ENCODE results near the gene GPX8.
A peak's percentile ranks its signal among the peaks of the same experiment; 100 is the strongest.

Gene GPX8

DNA sequence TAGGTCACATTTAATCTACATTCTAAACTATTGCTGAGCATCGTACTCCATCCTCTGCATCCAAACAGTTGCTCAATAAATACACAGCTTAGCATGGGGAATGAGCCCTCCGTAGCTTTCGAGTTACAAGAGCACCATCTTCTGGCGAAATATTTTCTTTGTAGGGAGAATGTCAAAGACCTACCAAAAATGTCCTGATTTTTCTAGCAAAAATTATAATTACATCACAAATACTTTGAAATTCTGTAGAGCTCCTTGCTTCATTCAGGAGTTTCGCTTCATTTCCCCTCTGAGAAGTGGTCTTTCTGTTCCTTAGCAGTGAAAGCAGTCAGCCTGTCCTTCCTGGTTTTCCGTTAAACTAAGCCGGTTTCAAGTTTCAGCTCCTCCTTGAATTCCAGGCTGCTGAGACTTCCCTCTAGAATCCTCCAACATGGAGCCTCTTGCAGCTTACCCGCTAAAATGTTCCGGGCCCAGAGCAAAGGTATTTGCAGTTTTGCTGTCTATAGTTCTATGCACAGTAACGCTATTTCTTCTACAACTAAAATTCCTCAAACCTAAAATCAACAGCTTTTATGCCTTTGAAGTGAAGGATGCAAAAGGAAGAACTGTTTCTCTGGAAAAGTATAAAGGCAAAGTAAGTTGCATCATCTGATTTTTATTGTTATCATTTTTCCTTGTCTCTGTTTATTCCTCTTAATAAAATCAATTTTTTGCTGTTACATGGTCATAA, at the start of gene GPX8:
TSS of gene GPX8 (plus strand) at position 409 of the 730 bp plus-strand sequence. CDS start at position 431, 22 bp downstream.
- no peak for DNase-seq (ENCODE audit: low read depth)

DNA sequence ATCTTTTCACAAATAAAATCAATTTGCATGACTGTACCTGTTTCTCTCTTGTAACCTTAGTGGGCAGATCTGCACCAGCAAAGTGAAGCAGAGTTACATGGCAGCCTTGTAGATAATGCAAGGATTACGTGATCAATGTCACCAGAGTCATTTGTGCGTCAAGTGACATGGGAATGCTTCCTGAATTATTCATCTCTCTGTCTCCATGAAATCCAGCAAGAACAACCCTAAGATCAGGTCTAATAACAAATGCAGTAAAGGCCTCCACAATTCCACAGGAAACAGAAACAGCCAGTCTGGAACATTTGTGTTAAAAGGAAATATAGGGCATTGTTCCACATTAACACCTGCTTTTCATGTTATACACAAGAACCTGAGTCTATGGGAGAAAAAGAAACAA, 49.8 kb upstream of the GPX8 start:
- DNase-seq (ENCODE audit: low read depth): no peak

DNA sequence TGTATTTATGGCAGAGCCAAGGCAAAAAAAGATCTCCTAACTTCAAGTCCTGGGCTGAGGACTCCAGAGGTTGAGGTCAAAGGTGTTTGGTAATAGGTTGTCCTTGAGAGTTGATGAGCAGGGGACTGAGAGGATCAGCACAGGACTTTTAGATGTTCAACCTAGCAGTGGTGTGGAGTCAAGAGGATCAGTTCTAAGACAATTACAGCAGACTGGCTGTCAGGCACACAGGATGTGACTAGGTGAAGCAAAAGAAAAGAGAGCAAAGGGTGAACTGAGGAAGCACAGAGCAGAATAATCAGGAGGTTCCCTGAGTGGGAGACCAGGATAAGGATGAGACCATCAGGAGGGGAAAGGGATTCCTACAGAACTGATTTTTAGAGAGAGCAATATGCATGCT, 46.6 kb upstream of the GPX8 start:
- no peak for DNase-seq (ENCODE audit: low read depth)

DNA sequence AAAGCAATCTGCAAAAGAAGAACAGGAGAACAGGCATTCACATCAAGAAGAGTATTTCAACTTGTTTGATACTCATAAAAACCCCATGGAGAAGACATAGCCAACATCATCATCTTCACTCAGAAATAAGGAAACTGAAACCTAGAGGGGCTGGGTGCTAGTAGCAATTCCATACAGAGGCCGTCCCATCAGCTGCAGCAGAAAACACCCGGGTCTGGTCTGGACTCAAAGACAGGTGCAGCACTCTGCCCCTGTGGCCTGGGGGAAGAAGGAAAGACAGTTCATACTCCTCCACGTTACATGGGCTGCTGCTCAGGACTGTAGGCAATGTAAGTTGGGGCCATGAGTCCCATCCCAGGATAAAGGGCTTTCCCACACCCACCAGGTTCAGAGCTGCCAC, 45.9 kb upstream of the GPX8 start:
- no peak for DNase-seq (ENCODE audit: low read depth)

- no peak for DNase-seq (ENCODE audit: low read depth)
These were observed 36.6 kb upstream of the GPX8 start for GRCh38 chr5:55123365-55123764.

- DNase-seq (ENCODE audit: low read depth): no peak
These were observed 25.8 kb upstream of the GPX8 start for GRCh38 chr5:55134053-55134722.

- DNase-seq (ENCODE audit: low read depth): no peak
These were observed 23.4 kb upstream of the GPX8 start for GRCh38 chr5:55136521-55136920.

DNA sequence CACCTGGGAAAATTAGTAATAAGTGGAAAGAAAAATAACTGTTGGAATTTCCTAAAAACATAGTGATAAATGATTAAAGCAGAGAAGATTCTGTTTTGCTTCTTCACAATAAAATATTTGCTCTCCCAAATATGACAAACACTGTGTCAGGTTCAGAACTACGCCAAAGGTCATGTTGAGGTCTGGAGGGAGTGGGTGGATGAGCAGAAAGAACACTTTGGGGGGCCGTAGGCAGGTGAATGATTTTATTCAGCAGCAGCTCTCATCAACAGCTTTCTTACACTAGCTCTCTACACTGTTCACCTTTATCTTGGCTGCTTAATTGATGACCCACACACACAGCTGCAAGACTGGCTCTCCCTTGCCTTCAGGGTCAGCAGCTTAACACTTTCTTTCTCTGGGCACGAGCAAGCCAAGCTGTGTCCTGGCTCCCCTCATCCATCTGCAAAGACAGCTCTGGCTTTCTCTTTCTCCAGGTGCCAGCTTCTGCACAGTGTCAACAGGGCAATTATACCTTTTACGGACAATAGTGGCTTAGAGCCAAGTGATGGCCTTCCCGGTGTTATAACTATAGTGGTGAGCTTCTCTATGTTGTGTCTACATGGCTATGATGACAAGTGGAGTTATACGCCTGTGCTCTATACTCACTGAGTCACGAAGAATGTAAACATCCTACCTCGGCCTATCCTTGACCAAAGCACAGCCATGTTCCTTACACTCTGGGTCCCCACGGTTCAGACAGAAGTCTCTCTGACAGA, 18.9 kb upstream of the GPX8 start:
- DNase-seq (ENCODE audit: low read depth): no peak

DNA sequence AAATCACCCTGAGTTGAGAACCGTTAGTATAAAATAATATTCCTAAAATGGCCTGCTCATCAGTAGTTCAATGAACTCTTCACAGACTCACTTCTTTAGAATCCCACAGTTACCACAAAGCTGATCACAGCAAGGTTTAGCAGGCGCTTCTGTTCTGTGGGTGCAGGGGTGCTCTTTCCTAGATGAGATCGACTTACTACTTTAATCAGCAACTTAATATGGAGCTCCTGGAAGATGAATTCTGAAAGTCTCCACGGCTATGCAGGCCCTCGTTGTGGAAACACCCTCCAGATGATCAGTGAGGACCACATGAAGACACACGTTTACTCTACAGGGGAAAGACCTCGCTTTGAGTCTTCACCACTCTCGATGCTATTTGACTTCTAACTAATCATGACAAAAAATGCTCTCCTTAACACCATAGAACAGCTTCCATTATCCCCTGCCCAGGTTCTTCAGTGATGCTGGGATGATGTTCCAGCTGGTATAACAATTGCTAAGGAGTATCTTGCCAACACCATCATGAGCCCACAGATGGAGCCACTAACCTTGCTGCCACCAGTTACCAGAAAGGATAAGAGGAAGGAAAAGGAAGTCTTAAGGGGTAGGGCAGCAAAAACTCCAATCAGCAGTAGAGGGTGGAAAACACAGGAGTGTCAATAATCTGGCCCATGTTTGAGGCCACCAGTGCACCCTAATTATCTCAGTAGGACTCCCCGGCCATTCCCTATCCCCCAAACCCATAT, 17.9 kb upstream of the GPX8 start:
- no peak for DNase-seq (ENCODE audit: low read depth)

GRCh38 chr5:55143624-55144023, 16.3 kb upstream of the GPX8 start:
- DNase-seq (ENCODE audit: low read depth): no peak

DNA sequence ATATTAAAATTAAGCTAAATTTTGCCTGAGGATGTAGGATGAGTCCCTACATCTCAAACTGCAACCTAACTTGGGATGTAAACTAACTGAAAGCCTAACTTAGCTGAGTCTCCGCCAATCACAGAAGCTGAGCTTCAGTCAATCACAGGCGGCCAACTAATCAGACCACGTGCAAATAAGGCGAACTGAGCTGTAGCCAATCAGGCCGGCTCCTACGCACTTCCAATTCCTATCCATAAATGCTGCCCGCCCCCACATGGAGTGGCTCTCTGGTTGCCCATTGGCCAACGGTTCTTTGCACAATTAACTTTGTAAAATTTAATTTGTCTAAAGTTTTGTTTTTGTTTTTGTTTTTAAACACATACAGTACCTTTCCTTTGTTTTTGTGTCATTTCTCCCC, 13.9 kb upstream of the GPX8 start:
- DNase-seq (ENCODE audit: low read depth): no peak

DNA sequence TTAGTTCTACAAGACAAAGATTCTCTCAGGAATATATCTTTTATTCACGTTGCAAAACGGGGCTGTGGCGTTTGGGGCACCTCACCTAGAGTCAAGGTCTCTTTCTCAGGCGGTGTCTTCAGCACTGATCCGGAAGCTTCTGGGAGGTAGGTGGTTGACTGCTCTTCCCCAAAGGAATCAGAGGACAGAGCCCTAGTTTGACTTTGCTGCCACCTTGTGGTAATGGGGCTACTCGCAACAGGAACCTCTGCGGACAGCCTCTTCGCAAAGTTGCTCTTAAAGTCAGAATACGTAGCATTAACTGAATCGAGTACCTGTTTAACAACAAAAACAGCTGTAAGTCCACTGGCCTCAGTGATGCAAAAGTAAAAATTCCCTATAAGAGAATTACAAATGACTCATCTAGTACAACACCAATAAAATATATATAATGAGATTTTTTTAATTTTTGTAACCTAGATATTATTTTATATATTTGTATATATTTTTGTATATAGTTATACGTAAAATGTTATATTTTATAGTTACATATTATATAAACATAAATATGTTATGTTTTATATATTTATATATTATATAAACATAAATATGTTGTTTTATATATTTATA, 13.3 kb upstream of the GPX8 start:
- peak; percentile 60 for DNase-seq (ENCODE audit: low read depth)

DNA sequence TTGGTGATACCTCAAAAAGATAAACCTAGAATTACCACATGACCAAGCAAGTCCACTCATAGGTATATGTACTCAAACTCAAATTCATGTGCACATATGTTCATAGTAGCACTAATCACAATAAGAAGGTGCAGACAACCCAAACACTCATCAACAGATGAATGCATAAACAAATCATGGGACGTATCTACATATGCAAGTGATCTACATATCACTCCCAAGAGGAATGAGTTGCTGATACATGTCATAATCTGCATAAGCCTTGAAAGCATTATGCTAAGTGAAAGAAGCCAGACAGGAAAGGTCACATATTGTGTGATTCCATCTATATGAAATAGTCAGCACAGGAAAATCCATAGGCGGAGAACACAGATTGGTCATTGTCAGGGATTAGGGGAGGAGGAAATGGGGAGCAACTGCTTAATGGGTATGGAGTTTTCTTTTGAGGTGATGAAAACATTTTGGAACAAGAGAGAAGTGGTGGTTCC, 10.6 kb upstream of the GPX8 start:
- no peak for DNase-seq (ENCODE audit: low read depth)

GRCh38 chr5:55151923-55152842, 7.8 kb upstream of the GPX8 start:
- DNase-seq (ENCODE audit: low read depth): no peak

DNA sequence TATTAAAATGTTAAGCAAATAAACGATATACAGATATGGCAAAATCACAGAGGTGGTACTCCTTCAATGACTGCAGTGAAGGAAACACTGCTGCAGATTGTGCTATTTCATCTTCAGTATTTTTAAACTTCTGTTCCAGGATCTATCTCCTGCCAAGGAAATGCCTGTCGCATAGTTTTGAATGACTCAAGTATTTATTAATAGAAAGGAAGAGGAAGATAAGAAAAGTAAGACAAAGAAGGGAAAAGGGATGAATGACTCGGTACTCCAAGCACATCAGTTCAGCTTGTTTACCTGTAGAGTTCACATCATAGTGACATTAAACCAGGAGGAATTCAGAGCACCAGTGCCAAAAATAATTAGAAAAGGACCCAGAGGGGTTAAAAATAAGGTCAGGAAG, 5.1 kb upstream of the GPX8 start:
- no peak for DNase-seq (ENCODE audit: low read depth)

DNA sequence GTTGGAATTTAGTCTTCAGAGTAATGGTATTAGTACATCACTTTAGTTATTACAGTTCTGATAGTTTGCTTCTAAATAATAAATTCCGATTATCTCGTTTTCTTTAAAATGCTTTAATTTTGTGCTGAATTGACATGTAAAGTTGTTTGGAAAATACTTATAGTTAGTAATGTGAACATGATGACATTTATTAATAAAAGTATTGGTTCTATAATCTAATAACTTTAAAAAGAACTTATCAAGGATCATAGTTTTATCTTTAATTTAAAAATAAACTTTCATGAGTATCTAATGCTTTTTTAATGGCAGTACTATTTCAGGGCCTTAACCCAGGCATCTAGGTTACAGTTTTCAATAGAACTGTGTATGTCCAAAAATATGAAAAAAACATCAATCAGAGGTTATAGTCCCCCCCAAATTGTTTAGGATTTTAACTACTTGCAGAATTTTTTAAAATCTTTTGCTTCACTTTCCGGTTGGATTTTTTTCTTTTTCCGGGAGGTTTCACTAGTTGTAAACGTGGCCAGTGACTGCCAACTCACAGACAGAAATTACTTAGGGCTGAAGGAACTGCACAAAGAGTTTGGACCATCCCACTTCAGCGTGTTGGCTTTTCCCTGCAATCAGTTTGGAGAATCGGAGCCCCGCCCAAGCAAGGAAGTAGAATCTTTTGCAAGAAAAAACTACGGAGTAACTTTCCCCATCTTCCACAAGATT, 680 bp downstream of the GPX8 start:
- no peak for DNase-seq (ENCODE audit: low read depth)

DNA sequence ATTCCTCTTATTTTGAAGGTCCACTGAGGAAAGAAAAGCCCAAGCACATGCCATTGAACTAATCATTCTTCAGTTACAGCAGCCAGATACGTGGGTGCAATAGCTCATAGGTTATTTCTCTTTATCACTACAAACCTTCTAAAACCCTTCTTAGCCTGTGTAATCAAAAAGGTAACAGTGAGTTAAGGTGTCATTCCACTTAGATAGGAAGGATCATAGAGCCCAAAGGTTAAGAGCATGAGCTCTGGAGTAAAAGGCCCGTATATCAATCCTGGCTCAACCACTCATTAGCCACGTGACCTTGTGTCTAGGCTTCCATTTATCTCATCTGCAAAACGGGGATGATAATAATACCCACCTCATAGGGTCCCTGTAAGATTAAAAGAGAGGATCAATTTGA, 2.7 kb downstream of the GPX8 start:
- no peak for DNase-seq (ENCODE audit: low read depth)

DNA sequence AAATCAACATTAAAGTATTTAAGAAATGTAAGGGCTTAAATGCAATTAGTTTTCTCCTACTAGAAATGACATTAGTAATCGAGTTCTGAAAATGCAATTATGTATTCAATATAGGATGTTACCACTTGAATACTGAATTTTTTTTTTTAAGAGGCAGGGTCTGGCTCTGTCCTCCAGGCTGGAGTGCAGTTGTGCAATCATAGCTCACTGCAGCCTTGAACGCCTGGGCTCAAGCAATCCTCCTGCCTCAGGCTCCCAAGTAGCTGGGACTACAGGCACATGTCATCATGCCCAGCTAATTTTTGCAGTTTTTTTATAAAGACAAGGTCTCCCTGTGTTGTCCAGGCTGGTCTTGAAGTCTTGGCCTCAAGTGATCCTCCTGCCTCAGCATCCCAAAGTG, 11.5 kb downstream of the GPX8 start:
- no peak for DNase-seq (ENCODE audit: low read depth)

- peak; percentile 24 for DNase-seq (ENCODE audit: low read depth)
These were observed 12.3 kb downstream of the GPX8 start for GRCh38 chr5:55172051-55172899.
